NCI-H524 (cell line): ENCODE data around the gene LPIN1.
"Not testable (repeated sequence)": the region's sequence is repeated elsewhere in the genome, so short reads cannot be mapped to it uniquely, and the experiment has no call there.

Experiments used
- DNase-seq, 2 experiments: peaks; one replicate each; lab custom pipeline; 2025; lab: John Stamatoyannopoulos, UW

Gene LPIN1

GRCh38 chr2:11716689-11717321 lies 29.6 kb upstream of the LPIN1 start:
- DNase-seq = no peak

GRCh38 chr2:11717623-11718022 lies 28.8 kb upstream of the LPIN1 start:
- no peak for DNase-seq

GRCh38 chr2:11718606-11719005 lies 27.8 kb upstream of the LPIN1 start:
- DNase-seq = no peak

- no peak for DNase-seq
Measured at GRCh38 chr2:11719230-11719977, 27.0 kb upstream of the LPIN1 start.

- DNase-seq = no peak
Measured at GRCh38 chr2:11720752-11721151, 25.7 kb upstream of the LPIN1 start.

- no peak for DNase-seq
Measured at GRCh38 chr2:11722292-11723060, 24.0 kb upstream of the LPIN1 start.

GRCh38 chr2:11723061-11723371 lies 23.4 kb upstream of the LPIN1 start:
- no peak for DNase-seq

GRCh38 chr2:11724151-11724550 lies 22.3 kb upstream of the LPIN1 start:
- no peak for DNase-seq

- peak; percentile 85 to 93 for DNase-seq
Measured at GRCh38 chr2:11726384-11726783, 20.0 kb upstream of the LPIN1 start.

GRCh38 chr2:11729362-11730212 lies 16.8 kb upstream of the LPIN1 start:
- DNase-seq = no peak

GRCh38 chr2:11731214-11731984 lies 15.0 kb upstream of the LPIN1 start:
- not testable (repeated sequence) for DNase-seq

GRCh38 chr2:11732587-11732986 lies 13.8 kb upstream of the LPIN1 start:
- no peak for DNase-seq

GRCh38 chr2:11737852-11738251 lies 8.6 kb upstream of the LPIN1 start:
- DNase-seq = not testable (repeated sequence)

GRCh38 chr2:11738589-11739436 lies 7.6 kb upstream of the LPIN1 start:
- peak in 1 of 2 experiments; percentile 40 for DNase-seq

- DNase-seq = no peak
Measured at GRCh38 chr2:11740723-11741122, 5.7 kb upstream of the LPIN1 start.

GRCh38 chr2:11742317-11742701 lies 4.1 kb upstream of the LPIN1 start:
- no peak for DNase-seq

GRCh38 chr2:11742702-11743357 lies 3.6 kb upstream of the LPIN1 start:
- DNase-seq = no peak

GRCh38 chr2:11743366-11743765 lies 3.1 kb upstream of the LPIN1 start:
- no peak for DNase-seq

GRCh38 chr2:11743846-11744553 lies 2.4 kb upstream of the LPIN1 start:
- DNase-seq = peak; percentile 57 to 96
